AG10803 (cell line): ENCODE data around the gene PCLO.

Experiments
- DNase-seq: peaks from one replicate; pipeline ENCODE4 v3.0.0; 2010; ENCODE audit warnings: low read depth
- H3K4me3 ChIP-seq: 2 replicates; pipeline ENCODE4 v1.5.1; 2011; ENCODE audit warnings: mild to moderate bottlenecking, low read length, control low read depth
- CTCF ChIP-seq: conservative IDR thresholded peaks from 2 replicates; pipeline ENCODE4 v1.5.1; 2011; ENCODE audit warnings: mild to moderate bottlenecking, low read length, control low read depth, inconsistent platforms

Gene PCLO

GRCh38 chr7:82998436-82998835 lies 164.2 kb downstream of the PCLO start:
- no peak overlapping the region for H3K4me3 ChIP-seq
- TF ChIP-seq CTCF: no peak
- DNase-seq: no peak

GRCh38 chr7:82985144-82985802 lies 177.4 kb downstream of the PCLO start:
- TF ChIP-seq CTCF: no peak
- DNase-seq: no peak
- no peak overlapping the region for H3K4me3 ChIP-seq

GRCh38 chr7:82980130-82980788 lies 182.4 kb downstream of the PCLO start:
- no peak for DNase-seq
- H3K4me3 ChIP-seq: no peak overlapping the region
- no peak for TF ChIP-seq CTCF

GRCh38 chr7:82975811-82976468 lies 186.7 kb downstream of the PCLO start:
- no peak for DNase-seq
- TF ChIP-seq CTCF: no peak
- no peak overlapping the region for H3K4me3 ChIP-seq

- no peak for DNase-seq
- no peak for TF ChIP-seq CTCF
- H3K4me3 ChIP-seq: no peak overlapping the region
These were observed 190.5 kb downstream of the PCLO start for GRCh38 chr7:82972135-82972534.

- no peak for DNase-seq
These were observed 197.3 kb downstream of the PCLO start for GRCh38 chr7:82965088-82966036.

More at GRCh38 chr7:82965088-82966036, 197.3 kb downstream of the PCLO start:
- H3K4me3 ChIP-seq: no peak overlapping the region
- no peak for TF ChIP-seq CTCF
